Activated CD4-positive, CD25-positive, alpha-beta regulatory T cell (primary cell): ENCODE measurements around the gene ERMARD.
"Not testable (repeated sequence)": the region's sequence is repeated elsewhere in the genome, so short reads cannot be mapped to it uniquely, and the experiment has no call there.

ENCODE experiments used
- DNase-seq, 4 experiments: peaks; one replicate each; lab custom pipeline; 2025; lab: John Stamatoyannopoulos, UW

Gene ERMARD

DNA sequence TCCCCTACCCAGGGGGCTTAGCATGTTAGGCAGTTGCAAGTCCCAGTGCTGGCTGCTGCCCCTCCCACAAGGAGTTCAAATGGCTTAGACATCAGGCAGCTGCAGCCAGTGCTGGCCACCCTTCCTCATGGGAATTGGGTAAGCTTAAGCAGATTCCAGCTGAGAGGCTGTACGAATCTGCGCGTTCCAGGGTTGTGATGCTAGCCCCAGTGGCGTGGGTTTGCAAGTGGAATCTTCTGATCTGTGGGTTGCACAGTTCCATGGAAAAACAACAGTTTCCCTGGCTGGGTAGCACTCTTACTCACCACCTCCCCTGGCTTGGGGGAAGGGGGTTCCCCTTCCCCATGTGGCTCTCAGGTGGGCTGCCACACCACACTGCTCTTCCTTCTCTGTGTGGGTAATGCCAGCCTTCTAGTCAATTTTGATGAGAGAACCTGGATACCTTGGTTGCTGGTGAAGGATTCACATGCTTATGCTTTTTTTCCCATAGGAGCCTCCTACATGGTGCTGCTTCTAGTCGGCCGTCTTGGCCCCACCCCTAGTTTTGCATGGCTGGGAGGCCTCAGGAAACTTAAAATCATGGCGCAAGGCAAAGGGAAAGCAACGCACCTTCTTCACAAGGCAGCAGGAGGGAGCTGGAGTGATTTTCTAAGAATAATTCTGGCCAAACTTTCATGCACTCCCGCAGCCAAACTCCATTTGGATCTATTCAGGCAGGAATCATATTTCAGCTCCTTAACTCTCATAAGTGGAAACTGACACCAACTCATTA is 13.0 kb upstream of the ERMARD start:
- no peak for DNase-seq

DNA sequence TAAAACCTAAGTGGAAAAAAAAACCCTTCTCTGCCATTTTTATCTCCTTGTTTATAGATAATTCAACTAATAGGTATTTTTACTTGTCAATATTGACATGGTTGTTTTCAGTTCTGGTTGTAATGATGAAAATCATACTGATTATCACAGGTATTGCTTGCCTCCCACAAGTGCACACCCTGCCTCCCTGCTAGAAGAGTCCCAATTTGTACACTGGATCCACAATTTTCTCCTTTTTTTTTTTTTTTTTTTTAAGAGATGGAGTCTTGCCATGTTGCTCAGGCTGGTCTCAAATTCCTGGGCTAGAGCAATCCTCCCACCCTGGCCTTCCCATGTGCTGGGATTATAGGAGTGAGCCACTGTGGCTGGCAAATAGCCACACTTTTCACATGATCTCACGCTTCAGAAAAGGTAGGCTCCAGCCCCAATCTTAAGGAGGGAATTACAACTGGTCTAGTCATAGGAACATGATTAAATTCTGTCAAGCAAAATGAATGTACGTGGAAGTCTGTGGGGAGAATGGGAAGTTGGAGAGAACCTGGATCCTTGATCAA is 12.4 kb upstream of the ERMARD start:
- DNase-seq: no peak

DNA sequence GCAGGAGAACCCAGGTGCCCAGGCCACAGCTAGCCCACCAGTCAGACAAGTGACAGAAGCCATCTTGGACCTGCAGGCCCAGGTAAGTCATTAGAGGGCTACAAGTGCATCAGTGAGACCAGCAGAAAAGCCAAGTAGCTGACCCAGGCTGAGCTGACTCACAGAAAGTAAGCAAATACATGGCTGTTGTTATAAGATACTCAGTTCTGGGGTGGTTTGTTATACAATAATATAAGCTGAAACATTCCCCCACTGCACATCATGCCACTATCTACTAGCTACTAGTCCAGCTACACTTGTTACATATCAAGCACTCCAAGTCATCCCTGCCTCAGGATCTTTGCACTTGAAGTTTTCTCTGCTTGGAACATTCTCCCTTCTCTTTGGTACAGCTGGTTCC is 10.1 kb upstream of the ERMARD start:
- no peak for DNase-seq

DNA sequence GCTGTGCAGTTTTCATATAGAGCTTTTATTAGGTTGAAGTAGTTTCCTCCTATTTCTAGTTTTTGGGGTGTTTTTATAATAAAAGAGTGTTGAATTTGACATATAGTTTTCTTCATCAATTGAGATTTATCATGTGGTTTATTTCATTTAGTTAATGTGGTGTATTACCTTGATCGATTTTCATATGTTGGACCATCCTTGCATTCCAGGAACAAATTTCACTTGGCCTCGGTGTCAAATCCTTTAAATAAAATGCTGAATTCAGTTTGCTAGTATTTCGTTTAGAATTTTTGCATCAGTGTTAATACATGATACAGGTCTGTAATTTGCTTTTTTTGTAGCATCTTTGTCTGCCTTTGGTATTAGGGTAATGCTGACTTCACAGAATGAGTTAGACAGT is 6.0 kb upstream of the ERMARD start:
- DNase-seq: no peak

DNA sequence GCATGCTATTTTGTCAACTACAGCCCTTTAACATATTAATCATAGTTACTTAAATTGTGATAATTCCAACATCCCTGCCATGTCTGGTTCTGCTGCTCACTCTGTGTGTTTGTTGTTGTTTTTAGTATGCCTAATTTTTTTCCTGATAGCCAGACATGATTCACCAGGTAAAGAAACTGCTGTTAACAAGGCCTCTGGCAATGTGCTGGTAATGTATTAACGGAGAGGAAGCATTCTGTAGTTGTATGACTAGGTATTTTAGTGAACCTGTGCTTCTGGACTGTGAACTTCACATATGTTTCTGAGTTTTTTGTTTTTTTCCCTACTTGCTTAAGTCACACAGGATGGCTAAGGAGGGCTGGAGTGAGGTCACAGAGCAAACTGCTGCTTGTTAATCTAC is 4.9 kb upstream of the ERMARD start:
- no peak for DNase-seq

DNA sequence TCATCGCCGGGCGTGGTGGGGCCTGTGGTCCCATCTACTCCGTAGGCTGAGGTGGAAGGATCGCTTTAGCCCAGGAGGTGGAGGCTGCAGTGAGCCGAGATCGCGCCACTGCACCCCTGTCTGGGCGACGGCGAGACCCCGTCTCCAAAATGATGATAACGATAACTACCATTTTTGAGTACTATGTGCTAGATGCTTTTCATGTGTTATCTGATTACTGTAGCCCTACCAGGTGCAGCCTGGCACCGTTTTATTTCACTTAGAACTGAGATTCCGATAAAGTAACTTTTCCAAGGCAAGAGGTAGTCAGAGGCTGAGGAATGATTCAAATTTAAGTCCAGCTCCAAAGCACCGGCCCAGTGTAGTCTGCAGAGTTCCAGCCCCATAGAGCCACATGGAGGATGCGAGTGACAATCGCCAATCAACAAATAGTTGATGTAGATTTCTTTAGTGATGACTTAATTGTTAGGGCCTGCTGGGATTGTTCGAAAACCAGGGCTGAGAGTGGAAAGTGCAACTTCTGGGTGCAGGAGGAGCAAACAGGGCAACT is 727 bp downstream of the ERMARD start:
- no peak for DNase-seq

DNA sequence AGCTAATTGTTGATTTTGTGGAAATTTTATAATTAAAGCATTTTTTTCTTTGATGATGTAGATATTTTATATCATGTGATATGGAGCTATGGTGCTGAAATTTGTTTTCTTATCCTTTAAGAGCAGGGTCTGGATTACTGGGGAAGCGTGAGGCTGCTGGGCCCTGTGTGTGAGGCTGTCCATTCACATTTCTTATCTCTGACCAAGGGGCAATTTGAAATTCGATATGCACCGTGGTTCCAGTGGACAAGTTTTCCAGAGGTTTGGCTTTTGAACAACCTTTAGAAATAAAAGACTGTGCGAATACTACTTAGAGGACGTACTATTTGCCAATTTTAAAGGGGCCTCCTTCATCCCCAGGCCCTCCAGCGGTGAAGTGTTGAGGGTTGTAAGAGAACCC is 3.7 kb downstream of the ERMARD start:
- DNase-seq: no peak

DNA sequence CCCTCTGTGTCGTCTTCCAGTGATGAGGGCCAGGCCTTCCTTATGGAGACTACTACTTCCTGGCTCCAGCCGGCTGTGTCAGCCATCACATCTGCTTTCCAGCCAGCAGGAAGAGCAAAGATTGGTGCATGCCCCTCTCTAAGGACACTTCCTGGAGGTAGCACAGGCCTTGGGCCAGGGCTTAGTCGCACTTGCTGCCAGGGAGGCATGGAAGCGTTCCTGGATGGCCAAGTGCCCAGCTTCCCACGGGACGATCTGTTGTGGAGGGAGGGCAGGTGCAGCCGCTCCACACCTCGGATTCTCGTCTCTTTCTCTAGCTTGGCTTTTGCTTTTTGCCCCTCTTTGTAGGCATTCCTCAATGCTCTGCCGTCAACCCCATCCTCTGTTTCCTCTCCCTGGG is 11.9 kb downstream of the ERMARD start:
- DNase-seq: no peak

DNA sequence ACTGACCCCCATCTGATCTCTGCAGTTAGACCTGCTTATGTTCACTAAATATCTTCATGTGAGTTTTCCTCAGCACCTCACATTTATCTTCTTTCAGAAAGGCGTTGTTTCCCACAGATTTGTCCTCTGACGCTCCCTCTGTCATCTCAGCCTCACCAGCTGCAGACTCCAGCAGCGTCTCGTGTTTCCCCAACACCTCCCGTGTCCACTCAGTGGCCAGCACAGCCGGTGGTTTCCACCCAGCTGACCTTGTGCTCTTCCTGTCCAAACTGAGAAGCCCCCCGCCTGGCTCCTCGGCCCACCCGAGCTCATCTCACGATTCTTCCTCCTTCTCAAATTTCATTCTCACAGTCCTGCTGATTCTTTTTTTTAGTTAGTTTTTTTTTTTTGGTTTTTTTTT is 12.5 kb downstream of the ERMARD start:
- DNase-seq: no peak

DNA sequence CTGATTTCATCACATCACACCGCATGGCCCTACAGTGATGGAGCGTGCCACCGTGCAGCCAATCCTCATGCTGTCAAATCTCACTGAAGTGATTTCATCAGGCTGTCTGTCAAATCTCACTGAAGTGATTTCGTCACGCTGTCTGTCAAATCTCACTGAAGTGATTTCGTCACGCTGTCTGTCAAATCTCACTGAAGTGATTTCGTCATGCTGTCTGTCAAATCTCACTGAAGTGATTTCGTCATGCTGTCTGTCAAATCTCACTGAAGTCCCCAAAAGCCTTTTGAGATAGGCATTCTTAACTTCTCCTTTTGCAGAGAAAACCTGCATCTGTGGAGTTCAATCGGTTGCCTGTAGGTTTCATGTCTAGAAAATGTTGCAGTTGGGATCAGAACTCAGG is 14.4 kb downstream of the ERMARD start:
- not testable (repeated sequence) for DNase-seq

DNA sequence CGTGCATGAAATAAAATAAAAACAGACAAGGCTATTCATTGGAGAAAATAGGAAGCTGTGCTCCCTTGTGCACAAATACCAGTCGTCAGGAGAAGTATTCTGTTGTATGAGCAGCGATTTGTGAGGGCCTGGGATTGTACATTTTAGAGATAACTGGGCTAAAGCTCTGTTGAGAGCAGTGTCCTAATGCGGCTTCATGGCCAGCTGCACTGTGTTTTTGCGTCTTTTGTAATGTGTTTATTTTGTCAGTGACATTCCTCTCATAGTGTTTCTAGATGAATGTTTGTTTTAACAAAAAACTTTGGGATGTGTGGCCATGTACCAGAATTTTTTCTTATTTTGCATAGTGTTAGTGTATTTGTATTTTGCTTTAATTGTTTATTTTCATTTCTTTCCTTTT is 14.8 kb downstream of the ERMARD start:
- no peak for DNase-seq

DNA sequence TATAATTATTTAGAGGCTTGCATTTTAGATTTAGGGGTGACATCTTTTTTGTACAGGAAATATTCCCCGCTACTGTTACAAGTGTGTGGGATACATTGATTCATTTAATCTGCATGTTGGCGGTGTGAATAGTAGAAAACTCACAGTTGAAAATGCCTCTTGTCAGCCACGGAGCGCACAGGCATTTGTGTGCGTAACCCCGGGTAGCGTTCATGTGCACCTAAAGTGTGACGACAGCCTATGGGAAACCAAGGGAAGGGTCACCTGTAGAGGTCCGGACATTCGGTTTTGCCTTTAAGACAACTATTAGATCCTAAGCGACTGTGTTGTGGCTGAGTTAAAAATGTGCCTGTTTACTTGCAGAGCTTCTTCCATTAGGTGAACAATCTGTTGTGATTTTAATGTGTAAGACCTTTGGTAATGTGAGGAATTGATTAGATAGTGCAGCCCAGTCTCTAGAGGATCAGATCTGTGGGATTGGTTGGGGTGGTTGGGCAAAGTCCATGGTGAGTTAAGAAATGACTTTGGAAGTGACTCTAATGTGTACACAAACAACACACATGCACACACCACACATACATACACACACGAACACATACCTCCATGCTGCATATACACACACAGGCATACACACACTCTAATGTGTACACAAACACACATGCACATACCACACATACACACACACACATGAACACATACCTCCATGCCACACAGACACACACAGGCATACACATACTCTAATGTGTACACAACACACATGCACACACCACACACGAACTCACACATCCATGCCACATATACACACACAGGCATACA is 15.7 kb downstream of the ERMARD start:
- DNase-seq: no peak

DNA sequence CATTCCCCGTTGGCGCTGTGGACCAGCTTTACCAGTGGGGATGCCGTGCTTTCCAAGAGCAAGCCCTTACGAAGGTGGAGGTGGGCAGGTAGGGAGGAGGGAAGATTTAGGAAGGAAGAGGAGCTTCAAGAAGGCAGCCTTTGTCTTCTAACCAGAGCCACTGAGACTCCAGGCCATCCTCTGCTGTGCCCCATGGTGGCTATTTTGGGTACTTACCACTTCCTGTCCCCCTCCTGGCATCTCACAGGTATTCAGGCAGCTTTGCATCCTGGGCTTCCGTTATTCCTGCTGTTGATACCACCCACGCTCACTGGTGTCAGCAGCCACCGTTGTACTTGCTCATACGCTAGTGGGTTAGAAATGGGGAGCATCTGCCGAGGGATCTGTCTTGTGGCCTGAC is 22.9 kb downstream of the ERMARD start:
- DNase-seq: no peak

DNA sequence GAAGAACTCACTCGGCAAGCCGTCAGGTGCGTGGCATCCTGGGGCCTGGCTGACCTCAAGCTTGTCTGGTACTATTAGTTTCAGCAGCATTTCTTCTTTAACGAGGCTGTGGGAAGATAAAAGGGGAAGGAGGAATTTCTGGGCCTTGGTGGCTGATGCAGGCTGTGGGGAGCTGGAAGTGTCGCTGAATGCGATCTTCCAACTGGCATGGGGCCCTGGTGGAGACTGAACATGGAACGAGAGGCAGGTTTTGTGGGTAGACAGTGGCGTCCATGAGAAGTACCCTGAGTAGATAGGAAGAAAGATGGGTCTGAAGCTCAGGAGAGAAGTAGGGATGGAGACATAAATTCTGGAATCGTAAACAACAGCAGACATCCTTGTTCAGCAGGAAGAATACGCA is 23.9 kb downstream of the ERMARD start:
- DNase-seq: no peak

DNA sequence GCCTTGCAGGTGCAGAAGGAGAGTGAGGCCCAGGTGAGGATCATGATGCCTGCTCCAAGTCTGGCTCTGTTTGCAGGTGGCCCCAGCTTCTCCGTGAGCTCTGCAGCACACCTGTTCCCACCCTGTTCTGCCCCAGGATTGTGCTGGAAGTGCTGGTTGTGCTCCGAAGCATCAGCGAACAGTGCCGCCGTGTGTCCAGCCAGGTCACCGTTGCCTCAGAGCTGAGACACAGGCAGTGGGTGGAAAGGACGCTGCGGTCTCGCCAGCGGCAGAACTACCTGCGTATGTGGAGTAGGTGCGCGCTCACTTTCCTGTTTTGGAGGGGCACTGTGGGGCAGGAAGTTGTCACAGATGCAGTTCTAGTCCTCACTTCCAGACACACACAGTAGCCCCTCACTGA is 25.0 kb downstream of the ERMARD start:
- DNase-seq: no peak

DNA sequence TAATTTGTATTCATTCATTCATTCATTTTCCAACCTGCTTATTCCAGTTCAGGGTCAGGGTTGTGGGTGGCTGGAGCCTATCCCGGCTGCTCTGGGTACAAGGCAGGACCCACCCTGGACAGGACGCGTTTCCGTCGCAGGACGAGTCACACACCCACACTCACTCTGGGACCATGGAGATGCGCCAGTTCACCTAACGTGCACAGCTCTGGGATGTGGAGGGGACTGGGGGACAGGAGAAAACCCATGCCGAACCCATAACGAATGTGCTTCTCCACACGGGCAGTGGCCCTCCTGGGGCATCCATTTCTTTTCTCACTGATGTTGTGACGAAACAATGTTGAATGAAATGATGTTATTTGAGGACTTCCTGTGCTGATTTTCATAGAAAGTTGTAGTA is 26.5 kb downstream of the ERMARD start:
- no peak for DNase-seq

DNA sequence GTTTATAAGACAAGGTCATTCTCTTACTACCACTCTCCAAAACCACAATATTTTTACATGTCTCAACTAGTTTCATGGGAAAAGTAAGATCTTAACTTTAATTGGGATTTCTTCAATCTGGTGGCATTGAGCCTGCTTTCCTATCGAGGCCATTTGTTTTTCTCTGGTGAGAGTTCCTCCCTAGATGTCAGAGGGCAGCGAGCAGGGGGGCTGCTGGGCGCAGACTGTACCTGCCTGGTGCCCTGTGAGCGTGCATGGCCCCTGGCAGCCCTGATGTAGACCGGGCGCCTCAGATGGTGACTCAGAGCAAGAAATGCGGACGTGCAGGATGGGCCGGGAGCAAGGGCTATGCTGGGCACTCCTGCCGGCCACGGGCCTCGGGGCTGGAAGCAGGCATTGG is 27.2 kb downstream of the ERMARD start:
- no peak for DNase-seq

DNA sequence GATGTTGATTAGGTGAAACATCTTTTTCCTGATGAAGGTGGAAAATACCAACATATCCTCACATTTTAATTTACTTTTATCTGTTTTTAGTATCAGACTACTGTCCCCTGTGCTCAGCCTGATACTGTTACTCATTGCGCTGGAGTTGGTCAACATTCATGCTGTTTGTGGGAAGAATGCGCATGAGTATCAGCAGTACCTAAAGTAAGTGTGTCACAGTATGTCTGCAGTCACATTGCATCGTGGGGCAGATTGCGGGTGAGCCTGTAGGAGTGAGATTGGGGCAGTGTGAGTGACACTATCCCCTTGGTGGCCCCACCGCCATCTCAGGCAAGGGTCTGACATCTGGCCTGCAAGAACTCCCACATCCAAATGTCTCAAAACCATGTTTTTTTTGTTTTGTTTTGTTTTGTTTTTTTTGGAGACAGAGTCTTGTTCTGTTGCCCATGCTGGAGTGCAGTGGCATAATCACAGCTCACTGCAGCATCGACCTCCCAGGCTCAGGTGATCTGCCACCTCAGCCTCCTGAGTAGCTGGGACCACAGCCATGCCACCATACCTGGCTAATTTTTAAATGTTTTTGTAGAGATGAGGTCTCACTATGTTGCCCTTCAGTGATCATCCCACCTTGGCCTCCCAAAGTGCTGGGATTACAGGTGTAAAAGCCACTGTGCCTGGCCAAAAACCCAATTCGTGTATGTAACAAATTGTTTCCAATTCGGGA is 27.8 kb downstream of the ERMARD start:
- no peak for DNase-seq

DNA sequence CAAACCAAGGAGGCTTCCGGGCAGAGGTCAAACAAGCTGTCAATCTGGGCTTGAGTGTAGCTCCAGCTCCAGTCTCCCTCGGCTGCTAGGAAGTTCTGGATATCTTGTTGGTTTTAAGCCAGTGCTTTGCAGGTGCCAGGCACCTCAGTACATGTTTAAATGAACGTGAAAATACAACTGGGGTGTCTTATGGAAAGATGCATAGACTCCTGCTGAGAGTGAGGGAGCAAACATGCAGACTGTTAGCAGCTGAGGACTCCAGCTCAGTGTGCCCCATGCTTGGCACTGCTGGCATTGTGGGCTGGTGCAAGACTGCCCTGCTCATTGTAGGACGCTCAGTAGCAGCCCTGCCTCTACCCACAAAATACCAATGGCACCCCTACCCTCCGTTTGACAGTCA is 28.5 kb downstream of the ERMARD start:
- DNase-seq: no peak

DNA sequence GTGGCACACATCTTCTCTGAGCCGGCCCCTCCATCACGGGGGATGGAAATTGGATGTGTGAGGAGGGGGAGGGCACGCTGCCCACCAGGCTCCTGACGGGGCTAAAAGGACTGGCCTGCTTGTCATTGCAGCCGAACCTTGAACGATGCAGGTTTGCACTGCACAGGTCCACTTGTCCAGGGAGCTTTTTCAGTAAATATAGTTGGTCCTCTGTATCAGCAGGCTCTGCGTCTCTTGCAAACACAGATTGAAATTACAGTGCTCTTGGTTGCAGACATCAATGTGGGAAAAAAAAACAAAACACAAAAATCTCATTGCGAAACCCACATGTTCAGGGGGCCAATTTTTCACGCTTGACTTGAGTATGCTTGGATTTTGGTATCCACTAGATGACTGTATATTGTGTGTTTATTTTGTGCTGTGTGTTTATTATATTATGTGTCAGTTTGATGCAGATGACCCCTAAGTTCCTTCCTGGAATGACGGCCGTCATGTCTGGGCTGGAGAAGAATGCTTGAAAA is 29.2 kb downstream of the ERMARD start:
- DNase-seq: no peak

DNA sequence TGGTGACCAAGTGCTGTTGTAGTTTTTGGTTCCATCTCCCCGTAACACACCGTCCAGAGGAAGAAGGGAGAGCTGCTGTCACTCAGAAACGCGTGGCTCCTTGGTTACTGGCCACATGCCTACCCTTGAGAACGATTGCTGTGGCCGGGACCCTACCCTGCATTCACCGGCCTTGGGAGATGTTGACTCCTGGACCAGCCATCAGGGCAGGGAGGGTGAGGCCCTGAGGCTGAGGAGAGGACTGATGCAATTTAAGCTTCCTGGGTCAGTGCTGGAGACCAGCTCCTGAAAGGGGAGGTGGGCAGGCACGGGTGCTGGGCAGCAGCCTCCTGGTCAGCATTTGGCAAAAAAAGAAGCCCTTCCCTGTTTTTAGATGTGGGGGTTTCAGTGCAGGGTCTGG is 31.5 kb downstream of the ERMARD start:
- no peak for DNase-seq

DNA sequence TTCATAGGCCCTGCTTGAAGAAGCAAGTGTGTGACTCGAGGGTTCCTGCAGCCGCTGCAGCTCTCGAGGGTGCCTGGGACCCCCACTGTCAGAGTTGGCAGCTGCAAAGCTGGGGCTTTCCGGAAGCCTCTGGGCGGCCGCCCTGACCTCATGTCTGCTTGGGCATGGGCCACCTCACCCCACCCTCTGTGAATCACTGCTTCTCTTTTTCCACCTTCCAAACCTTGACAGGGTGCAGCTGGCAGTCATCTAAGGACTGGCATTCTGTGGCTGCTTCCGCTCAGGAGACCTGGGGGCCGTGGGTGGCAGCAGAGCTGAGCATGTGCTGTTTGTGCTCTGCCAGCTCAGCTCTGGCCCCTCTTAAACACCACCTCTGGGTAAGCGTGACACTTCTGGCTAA is 32.0 kb downstream of the ERMARD start:
- DNase-seq: no peak
